NCI-H2196 (cell line): ENCODE data around the gene CAPN11.
"Not testable (repeated sequence)": the region's sequence is repeated elsewhere in the genome, so short reads cannot be mapped to it uniquely, and the experiment has no call there.

Source experiments
- DNase-seq: peaks from one replicate; lab custom pipeline; 2025; ENCODE audit not compliant: unreplicated experiment; lab: John Stamatoyannopoulos, UW

CAPN11 gene

GRCh38 chr6:44225579-44226325, 67.1 kb downstream of the CAPN11 start:
- no peak for DNase-seq

GRCh38 chr6:44226368-44227147, 67.9 kb downstream of the CAPN11 start:
- DNase-seq: no peak

GRCh38 chr6:44227148-44227793, 68.7 kb downstream of the CAPN11 start:
- DNase-seq: no peak

- DNase-seq: no peak
These were observed 69.4 kb downstream of the CAPN11 start for GRCh38 chr6:44228031-44228430.

GRCh38 chr6:44228433-44228832, 69.8 kb downstream of the CAPN11 start:
- no peak for DNase-seq

- DNase-seq: no peak
These were observed 70.2 kb downstream of the CAPN11 start for GRCh38 chr6:44228836-44229235.

GRCh38 chr6:44229376-44230033, 70.9 kb downstream of the CAPN11 start:
- DNase-seq: no peak

- no peak for DNase-seq
These were observed 71.5 kb downstream of the CAPN11 start for GRCh38 chr6:44230034-44230675.

- DNase-seq: not testable (repeated sequence)
These were observed 72.8 kb downstream of the CAPN11 start for GRCh38 chr6:44231426-44231825.

GRCh38 chr6:44232676-44233566, 74.3 kb downstream of the CAPN11 start:
- DNase-seq: no peak

GRCh38 chr6:44233567-44234100, 75.0 kb downstream of the CAPN11 start:
- no peak for DNase-seq
